D721Med (cell line): ENCODE data around the gene HIRA.

Source experiments
- DNase-seq: peaks from one replicate; pipeline ENCODE4 v3.0.0; 2011; ENCODE audit warnings: low spot score; ENCODE audit not compliant: insufficient read length
- FAIRE-seq: peaks from 2 replicates; lab custom pipeline; 2011; peaks lifted over from hg19 to GRCh38; lab: Jason Lieb, UNC
- TF ChIP-seq, protein P1 (sequence below): IDR thresholded peaks from 2 replicates; pipeline ENCODE4 v1.5.1; 2012; ENCODE audit warnings: mild to moderate bottlenecking, control low read depth; ENCODE audit not compliant: insufficient read depth; ENCODE audit errors: missing control alignments

The HIRA gene

DNA sequence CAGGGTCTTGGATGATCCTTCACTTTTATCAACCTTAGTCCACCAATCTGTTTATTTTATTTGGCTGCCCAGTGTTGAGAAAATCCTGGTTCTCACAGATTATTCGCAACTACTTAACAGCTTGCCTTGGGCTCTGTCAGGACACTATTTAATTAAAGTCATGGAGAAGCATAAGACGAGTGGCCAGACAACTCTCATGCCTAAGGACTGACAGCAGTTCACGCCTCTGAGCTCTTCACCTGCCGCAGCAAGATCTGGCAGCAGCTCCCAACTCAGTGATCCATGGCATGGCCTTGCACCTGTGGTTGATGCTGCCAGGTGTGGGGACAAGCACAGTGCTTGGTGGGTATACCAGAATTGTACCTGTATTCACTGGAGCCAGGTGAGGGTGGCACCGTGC is 37.8 kb downstream of the HIRA start:
- TF ChIP-seq, protein P1, sequence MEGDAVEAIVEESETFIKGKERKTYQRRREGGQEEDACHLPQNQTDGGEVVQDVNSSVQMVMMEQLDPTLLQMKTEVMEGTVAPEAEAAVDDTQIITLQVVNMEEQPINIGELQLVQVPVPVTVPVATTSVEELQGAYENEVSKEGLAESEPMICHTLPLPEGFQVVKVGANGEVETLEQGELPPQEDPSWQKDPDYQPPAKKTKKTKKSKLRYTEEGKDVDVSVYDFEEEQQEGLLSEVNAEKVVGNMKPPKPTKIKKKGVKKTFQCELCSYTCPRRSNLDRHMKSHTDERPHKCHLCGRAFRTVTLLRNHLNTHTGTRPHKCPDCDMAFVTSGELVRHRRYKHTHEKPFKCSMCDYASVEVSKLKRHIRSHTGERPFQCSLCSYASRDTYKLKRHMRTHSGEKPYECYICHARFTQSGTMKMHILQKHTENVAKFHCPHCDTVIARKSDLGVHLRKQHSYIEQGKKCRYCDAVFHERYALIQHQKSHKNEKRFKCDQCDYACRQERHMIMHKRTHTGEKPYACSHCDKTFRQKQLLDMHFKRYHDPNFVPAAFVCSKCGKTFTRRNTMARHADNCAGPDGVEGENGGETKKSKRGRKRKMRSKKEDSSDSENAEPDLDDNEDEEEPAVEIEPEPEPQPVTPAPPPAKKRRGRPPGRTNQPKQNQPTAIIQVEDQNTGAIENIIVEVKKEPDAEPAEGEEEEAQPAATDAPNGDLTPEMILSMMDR: no peak
- FAIRE-seq (no peak), DNase-seq (no peak)

DNA sequence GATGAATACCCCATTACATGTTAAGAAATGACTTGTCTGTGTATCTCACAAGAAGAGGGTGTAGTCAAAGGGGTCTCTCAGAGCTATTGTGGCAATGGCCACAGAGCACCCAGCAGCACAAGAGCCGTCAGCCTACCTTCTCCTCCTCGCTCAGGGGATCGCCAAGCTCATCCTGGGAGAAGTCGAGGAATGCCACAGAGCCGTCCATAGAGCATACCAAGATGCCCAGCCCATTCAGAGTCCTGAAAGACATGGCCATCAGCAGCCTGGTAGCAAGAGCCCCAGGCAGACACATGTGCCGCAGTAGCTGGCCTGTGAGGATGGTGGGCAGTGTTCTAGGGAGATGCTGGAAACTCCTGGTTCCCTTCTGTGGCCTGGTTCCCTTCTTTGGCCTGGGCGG is 44.0 kb downstream of the HIRA start:
- TF ChIP-seq, protein P1: no peak
- DNase-seq (no peak), FAIRE-seq (no peak)

DNA sequence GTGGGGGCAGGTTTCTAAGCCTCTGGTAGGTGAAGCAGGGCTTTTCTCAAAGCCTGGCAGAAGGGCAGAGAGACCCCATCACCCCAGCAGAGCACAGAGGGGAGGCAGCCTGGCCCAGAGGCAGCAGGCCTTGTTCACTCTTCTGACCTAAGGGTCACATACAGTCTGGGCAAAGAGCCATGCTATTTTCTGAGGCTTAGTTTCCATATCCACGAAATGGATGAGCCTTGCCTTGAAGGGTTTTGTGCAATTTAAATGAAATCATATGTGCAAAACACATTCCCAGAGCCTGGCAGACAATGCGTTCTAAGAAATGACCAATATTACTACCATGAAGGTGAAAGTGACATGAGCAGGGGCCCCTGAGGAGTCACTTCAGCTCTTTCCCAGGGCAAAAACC is 44.5 kb downstream of the HIRA start:
- TF ChIP-seq, protein P1: no peak
- FAIRE-seq (no peak), DNase-seq (no peak)

DNA sequence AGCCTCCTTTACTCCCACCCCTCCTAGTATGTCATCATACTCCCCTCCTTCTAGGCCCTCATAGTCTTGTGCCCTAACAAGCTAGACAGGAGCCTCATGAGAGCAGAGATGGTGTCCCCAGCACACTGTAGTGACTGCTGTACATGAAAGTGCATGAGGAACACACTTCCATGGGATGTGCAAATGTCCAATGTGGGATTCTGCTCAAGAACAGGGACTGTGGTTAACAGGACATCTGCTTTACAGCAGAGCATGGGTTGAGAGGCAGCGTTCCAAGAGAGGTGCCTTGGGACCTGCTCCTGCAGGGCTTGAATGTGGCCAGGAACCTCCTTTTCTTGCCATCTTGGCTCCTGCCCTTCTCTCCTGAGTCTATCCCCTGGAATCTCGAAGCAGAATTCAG is 45.3 kb downstream of the HIRA start:
- no peak for FAIRE-seq
- TF ChIP-seq, protein P1: no peak
- no peak for DNase-seq

DNA sequence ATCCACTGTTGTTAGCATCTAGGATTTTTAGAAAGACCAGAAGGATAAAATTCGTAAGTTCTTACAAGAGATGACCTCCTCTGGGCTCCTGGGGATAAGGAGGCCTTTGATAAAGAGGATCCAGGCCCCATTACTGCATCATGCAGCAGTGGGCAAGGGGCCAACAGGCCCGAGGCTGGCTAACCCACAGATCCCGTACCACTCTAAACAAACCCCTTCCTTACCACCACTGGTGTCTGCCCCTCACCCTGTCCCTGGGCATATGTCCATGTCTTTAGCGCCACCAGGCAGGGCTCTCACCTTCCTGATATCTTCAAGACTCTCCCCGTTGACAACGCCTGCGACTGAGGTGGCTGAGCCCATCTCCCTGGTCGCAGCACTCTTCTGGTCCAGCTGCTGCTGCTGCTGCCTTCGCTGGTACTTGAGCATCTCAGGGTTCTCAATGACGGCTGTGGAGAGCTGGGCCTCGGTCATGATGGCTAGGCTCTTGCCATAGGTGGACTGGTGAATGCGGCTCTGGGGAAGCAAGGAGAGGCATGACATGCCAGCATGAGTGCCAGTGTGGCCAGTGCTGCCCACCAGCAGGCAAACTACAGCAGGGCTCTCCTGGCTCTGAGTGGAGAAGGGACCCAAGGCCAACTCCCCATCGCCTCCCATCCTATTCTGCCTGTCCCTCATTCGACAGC is 46.2 kb downstream of the HIRA start:
- TF ChIP-seq, protein P1: no peak
- FAIRE-seq (no peak), DNase-seq (no peak)

DNA sequence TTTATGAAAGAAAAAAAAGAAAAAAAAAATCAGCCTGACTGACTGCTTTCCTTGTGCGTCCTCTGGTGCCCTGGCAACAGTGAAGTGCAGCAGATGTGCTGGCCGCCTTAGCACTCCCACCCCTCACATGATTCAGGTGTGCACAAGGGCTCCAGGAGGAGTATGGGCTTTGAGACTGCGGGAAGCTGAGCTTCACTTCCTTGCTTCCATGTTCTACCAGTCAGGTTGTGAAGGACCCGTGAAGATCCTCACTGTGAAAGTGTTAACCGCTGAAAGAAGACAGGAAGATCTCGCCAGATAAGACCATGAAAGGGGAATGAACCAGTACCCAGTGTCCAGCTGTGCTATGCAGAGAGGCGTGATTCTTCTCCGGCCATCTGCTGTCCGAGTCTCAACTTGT is 48.2 kb downstream of the HIRA start:
- TF ChIP-seq, protein P1: no peak
- no peak for FAIRE-seq
- DNase-seq: no peak

DNA sequence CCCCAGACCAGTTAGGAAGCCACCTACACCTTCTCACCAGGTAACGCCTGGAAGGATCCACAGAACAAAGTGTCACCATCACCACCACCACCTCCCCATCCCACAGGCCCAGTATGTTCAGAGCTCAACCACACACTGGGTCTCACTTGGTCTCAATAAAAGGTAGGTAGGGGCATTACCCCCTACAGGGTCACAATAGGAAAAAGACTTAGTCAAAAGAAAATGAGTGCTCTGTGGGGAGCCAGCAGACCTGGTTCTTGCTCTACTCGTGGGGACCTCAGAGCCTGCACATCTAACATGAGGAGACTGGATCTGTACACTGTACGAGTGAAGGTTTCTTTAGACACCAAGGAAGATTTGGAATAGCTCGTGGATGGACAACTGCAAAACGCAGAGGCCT is 49.3 kb downstream of the HIRA start:
- DNase-seq: no peak
- TF ChIP-seq, protein P1: no peak
- no peak for FAIRE-seq
